HG02938 (cell line): Measurements from ENCODE around the gene HDAC4.

Source experiments
- ATAC-seq: cut with Tn5 transposase; IDR thresholded peaks from one replicate; pipeline ENCODE4 v1.9.1; 2021; ENCODE audit warnings: mild to moderate bottlenecking, moderate library complexity; ENCODE audit not compliant: unreplicated experiment

The HDAC4 gene

DNA sequence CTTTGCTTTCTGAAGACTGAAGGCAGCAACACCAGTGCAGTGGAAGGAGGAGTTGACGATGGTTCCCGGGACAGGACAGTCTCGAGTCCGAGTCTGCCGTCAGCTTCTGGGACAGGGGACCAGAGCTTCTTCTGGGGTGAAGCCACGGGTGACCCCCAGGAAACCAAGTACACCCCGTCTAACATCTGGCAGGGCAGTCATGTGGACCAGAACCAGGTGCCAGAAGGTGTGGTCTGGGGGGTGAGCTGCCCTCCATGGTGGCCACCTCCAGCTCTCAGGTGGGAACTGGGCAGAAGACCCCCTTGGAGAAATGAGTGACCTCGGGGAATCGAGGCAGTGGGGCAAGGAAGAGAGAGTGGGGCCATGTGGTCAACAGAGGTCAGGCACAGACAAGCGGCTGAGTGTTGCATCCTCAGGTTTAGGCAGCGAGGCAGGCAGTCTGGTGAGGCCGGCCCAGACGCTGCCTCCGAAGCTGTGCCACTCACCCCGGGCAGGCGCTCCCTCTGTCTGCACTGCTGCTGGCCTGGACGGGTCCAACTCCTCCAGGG lies 204.3 kb downstream of the HDAC4 start:
- no peak for ATAC-seq

DNA sequence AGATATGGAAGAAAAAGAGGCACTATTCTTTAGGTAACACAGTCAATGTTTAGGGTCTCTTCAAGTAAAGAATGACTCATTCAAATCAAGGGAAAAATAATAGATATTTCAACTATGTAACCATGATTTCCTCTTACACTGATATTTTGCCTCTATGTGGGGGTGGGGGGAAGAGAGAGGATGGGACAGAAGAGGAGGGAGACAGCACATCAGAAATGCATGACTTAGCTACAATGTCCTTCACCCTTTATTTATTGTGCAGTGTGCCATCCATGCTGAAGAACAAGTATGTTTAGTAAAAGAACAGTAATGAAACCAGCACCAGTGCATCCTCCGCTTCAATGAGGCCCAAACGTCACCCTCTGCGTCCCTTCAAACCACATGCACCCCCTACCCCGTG lies 204.8 kb downstream of the HDAC4 start:
- ATAC-seq: no peak

DNA sequence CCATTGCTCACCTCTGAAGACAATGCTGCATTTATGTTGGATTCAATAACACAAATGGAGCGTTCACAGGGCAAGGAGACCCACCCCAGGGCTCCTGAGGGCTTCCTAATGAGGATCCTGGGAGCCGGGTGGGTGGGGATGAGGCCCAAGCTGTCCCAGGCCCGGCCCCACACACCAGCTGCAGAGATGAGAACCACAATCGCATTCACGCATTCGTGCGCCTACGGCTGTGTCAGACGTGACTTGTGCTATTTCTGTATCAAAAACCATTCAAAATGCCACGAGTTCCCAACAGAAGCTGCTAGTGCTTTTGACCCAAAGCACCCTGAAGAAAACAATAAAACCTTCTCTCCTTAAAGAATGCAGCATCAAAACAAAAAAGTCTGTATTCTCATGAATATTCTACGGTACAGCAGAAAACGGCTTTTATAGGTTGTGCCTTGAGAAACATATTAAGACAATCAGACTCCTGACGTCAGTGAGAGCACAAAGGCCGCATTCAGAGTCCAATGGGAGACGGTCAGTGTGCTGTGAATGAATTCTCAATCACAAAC lies 205.4 kb downstream of the HDAC4 start:
- no peak for ATAC-seq

DNA sequence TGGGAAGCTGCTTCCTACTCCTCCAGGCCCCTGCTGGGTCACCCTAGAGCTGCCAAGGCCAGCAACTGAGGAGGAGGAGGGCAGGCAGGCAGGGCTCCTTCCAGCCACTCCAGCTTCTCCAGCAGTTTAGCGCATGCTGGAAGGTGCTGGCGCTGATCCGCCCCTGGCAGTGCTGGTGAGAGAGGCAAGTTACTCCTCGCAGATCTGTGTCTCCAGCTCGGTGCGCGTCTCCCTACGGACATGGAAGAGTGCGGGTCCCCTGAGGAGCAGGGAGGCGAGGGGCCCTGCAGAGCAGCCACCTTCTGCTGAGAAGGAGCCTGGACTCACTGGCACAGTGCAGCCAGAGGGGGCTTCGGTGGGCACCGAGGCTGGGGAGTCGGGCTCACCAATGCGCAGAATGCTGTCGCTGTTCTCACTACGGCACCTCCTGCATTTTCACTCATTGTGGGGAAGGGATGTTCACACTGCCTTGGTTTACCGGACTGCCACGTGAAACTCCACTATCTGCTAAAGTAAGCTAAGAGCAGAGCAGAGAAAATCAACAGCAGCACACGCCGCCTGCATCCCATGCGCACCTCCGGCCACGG lies 206.0 kb downstream of the HDAC4 start:
- no peak for ATAC-seq

DNA sequence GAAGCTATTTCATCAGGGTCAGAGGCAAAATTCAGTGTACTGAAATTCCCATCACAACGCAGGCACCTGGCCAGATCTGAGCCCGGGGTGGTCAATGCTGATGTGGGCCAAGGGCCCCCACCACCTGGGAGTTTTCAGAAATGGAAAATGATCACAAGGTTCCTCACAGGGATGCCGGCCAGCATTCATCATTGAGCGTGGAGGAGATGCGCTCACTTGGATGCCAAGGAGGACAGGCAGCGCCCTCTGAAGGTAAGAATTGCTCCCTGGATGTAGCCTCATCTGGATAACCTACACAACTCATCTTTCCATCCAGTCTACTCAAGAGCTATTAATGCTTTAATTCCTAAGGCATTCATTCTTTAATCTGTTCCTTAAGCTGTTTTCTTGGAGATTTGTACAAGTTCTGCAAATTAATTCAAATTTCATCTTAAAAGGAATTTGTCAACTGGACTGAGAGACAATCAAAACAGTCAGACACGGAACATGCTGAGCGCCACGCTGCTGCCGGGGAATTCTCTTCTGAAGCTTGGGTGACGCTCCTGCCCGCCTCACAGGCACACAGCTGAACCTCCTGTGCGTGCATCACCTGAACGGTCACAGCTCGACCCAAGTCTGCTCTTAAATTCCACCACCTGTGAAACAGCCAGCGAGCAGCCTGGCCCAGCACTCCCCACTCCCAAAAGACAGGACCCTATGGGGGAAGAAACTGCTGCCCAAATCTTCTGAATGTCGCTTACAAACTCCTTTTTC lies 206.7 kb downstream of the HDAC4 start:
- ATAC-seq: no peak

DNA sequence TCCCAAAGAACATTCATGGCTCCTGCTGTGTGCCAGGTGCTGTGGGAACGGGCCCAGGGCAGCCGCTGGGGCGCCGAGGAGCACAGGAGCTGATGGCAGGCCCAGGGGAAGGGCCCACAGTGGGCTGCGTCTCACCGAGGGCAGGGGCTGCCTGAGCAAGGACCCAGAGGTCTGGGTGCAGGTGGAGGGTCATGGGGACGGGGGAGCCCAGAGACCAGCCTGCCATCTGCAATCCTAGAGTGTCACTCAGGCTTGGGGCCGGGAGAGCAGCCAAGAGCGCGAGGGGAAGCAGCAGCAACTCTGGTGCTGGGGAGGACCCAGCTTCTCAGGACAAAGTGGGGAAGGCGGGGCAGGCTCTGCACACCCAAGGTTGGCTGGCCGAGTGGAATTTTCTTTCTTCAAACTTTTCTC lies 207.4 kb downstream of the HDAC4 start:
- ATAC-seq: no peak

DNA sequence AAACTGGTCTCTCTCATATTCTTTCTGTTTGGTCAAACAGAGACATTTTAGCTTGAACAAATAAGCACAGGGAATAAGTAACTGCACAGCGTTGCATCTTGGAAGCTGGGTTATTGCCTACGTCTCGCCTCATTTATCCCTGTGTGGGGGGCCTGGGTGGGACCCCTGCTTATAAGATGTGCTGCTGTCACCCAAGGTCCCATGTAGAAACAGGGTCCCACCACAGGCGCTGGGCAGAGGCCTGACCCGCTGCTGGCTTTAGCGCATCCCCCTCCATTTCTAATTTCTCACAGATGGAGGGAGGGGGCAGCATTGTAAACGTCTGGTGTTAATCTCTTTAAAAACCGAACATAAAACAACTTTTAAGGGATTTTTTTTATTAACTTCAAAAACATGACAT lies 207.8 kb downstream of the HDAC4 start:
- no peak for ATAC-seq

DNA sequence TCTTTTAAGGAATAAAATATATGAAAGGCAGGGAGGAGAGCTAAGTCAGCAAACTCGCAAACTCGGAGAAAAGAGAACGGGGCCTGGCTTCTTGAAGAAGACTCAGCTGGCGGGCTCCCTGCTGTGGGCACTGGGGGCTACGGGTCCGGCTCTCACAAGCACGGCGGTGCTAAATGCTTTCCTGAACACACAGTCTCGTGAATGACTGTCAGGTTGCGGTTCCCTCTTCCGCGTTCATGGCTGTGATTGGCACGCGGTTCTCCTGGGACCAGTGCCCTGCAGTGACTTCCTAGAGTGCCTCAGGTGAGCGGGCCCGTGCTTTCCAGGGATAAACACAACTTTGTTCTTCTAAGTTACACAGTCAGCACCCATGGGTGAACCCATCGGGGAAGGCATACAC lies 208.4 kb downstream of the HDAC4 start:
- ATAC-seq: no peak

DNA sequence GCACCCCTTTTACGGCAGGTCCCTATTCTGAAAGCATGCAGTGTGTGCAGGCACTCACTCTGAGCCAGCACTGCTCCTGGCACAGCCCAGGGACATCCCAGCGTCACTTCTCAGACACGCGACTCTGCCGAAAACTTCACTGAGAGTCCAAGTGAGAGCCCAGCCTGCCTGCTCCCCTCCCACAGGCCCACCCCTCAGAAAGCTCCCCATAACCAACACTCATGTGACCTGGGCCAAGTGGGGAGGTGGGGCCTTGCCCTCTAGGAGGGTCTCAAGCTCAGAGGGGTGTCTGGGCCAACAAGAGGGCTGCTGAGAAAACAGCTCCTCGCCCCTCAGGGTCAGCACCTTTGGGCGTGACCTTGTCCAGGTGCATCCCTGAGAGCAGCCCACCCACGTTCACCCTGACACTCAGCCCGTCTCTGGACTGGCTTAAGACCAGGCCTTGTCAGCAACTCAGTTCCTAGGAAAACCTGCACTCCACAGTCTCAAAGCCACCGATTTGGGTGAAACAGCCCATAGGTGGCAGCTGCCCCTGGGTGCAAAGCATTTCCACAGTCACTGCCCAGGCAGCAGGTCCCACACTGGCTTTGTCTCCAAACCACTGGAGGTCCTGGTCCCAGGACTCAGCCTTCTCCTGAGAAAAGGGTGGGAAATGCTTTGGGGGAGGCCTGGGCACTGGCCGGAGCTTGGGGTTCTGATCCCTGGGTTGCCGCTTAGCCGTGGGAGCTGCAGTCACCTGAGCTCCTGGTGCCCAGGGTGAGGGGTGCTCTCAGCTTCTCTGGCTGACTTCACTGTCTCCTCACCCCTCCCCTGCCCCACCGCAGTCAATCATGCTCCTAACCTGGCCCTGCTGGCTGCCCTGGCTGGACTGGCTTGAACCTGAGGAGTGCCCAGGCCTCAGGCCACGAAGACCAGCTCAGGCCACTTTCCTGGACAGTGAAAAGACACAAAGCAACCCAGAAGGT lies 209.6 kb downstream of the HDAC4 start:
- no peak for ATAC-seq

DNA sequence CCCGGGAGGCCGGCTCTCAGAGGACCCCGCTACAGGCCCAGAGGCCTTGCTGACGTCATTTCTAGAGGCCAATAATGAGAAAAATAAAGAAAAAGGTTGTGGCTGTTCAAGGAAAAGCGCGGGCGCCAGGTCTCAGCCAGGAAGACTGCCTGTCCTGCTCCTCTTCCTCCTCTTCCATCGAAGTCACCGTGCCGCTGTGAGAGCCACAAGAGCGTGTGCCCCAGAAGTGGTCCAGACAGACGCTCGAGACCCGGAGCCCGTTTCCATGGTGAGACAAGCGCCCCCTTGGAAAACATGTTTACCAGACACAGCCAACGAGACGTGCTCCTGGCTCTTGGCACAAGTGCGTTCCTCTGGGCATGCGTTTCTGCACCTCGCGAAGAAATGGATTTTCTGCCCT lies 210.5 kb downstream of the HDAC4 start:
- no peak for ATAC-seq

DNA sequence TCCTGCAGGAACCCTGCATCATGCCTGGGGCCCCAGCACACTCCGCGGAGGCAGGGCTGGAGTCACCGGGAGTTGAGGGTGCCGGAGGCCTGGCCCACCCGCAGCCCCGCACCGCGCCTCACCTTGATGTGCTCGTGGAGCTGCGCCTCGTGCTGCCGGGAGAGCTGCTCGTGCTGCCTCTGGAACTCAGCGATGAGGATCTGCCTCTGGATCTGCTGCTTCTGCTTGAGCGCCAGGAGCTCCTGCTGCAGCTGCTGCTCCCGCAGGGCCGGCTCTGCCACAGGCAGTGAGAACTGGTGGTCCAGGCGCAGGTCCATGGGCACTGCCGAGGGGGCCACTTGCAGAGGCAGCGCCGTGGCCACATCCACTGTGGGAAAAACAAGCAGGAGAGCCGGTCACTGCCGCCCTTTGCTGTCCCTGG lies 211.1 kb downstream of the HDAC4 start:
- no peak for ATAC-seq

DNA sequence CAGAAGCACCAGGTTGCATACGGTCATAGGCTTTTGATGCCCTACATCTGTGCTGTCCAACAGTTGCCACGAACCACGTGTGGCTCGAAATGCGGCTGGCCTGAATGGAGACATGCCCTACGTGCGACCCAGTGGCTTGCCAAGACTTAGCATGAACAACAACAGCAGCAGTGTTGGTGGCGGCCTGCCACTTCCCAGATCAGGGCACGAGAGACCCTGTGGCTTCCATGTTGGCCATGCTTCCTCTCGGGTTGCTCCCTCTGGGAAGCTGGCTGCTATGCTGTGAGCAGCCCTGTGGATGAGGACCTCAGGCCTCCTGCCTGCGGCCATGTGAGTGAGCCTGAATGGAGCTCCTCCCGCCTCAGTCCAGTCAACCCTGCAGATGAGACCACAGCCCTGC lies 212.3 kb downstream of the HDAC4 start:
- ATAC-seq: no peak

DNA sequence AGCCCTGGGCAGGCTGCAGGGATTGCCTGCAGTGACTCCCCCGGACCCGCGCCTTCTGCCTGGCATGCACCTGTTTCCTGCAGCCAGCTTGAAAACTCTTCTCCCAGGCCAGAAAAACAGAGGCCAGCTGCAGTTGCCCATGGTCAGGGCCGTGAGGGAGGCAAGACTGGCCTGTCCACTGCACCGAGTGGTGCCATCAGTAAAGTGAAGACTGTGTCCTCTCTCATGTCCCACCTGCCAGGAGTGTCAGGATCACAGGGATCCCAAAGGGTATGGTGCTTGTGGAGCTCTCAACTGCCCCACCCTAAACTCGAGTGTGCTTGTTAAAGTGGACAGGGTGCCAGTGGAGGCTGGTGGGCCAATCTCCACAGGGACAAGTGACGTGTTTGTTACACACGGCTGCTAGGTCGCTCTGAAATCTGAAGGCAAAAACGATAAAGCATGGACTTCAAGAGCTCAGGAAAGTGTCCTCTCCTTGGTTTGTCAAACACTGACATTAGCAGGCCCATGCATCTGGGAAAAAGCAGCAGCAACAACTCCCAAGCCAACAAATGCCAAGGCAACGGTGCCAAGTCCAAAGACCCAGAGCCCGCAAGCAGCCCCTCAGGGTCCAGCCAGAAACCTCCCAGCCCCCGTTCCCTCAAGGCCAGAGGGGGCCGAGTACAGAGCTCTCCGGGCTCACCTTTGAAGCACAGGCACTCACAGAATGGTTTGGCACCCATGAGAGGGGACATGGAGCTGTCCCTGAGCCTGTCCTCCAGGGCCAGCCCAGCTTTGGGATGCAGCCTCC lies 213.2 kb downstream of the HDAC4 start:
- ATAC-seq: no peak

DNA sequence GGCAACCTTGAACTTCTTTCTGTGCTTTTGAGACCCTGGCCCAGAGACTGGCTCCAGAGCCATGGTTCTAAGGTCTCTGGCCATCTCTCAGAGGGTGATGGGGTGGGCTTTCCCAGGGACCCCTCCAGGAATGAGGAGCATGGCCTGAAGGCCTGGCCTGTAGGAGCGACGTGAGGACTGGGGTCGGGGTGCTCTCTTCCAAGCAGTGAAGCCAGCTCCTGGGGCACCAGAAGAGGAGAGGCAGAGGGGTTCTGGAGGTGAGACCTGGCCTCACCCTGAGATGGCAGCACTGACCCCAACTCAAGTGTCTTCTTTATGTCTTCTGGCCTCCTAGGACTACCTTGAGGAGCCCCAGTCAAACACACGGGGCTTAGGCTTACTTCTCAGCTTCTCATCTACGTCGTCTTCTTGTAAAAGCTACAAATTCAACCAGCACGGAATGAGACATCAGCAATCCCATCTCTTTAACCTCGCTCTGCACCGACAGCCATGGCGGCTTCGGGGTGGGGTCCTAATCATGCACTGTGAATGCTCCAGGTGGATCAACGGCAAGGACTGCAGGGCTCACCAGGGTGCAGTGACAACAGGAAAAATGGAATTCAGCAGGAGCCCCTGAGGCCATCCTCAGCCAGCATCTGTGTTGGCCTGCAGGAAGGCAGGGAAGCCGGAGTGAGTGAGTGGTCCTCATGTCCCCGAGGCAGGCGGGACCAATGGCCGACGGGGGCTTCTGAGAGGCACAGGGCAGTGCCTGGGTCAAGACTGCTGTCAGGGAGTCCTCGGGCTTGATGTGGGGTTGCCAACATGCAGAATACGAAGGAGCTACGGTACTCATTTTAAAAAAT lies 214.1 kb downstream of the HDAC4 start:
- ATAC-seq: no peak

DNA sequence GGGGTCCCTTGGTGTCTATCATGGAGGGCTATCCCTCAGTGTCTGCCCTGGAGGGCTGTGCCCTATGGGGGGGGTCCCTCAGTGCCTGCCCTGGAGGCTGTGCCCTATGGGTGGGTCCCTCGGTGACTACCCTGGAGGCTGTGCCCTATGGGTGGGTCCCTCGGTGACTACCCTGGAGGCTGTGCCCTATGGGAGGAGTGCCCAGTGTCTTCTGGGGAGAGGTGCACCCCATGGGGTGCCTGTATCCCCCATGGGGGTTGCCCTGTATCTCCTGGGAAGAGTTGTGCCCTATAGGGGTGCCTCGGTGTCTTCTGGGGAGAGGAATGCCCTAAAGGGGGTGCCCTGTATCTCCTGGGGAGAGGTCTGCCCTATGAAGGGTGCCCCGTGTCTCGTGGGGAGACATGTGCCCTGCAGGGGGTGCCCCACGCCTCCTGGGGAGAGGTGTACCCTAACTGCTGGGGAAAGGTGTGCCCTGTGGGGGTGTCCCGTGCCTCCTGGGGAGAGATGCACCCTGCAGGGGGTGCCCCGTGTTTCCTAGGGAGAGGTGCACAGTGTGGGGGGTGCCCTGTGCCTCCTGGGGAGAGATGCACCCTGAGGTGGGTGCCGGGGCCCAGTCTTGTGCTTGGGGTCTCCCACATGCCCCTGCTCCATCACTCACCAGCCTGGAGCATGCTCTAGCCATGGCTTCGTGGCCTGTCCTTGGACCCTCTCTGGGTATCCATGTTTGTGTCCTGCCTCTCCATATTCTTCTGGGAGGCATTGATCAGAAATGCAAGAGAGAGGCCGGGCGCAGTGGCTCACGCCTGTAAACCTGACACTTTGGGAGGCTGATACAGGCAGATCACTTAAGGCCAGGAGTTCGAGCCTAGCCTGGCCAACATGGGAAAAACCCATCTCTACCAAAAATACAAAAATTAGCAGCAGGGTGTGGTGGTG lies 215.6 kb downstream of the HDAC4 start:
- no peak for ATAC-seq

DNA sequence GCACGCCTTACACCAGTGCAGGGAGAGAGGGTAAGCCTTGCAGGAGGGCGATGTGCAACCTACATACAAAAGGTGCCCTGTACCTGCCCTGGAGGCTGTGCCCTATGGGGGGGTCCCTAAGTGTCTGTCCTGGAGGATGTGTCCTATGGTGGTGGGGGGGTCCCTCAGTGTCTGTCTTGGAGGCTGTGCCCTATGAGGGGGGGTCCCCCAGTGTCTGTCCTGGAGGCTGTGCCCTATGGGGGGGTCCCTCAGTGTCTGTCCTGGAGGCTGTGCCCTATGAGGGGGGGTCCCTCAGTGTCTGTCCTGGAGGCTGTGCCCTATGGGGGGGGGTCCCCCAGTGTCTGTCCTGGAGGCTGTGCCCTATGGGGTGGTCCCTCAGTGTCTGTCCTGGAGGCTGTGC lies 216.6 kb downstream of the HDAC4 start:
- ATAC-seq: no peak

DNA sequence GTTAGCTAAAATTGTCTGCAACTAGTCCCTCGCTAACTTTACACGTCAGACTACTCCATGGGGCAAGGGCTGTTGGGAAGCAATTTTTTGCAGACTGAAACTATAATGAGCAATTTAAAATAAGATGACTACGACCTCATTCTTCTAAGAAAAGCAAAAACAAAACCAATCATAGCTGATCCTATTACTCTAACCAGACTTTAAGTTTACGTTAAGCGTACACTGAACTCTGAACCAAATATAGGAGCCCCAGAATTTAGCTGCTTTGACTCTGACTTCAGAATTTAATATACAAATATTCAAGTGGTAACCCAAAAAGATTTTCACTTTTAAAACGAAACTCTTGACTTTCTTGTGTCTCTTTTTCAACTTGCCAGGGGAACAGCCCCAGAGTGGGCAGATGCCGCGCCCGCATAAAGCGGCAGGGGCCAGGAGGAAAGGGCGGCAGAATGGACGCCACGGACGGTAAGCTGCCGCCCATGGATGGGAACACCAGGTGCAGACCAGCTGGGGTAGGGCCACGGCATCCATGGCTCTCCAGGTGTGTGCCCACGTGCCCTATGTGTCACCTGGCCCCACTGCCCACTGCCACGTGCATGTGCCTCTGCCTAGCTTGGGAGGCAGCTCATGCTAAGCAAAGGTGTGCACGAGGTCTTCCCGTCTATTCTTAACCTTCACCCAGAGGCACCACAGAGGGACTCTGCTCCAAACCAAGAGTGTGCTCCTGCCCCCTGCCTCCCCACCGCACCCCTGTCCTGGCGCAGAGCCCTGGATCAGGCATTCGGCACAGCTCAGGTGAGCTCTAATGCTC lies 217.6 kb downstream of the HDAC4 start:
- ATAC-seq: no peak
